Activated naive CD4-positive, alpha-beta T cell treated with anti-CD3 and anti-CD28 coated beads, Interleukin-2, amount 10 ng/mL, durations not matched to agents 7 days and 5 days (primary cell): ENCODE results near the gene CCDC138.

Source experiments
- CTCF ChIA-PET: fragments of 350-600 bp; sonication (Branson Sonifier 250); formaldehyde crosslinking; loops from one replicate; lab custom pipeline; 2021; ENCODE audit warnings: antibody characterized with exemption; lab: Charles Lee
- DNase-seq: peaks from one replicate; pipeline ENCODE4 v3.0.0-alpha.2; 2020
- H3K27ac Mint-ChIP-seq: one replicate; pipeline ENCODE4 v1.8.0; 2021; ENCODE audit warnings: mild to moderate bottlenecking, moderate library complexity, mixed read lengths
- H3K27me3 Mint-ChIP-seq: one replicate; pipeline ENCODE4 v1.8.0; 2021; ENCODE audit warnings: mild to moderate bottlenecking, mixed read lengths
- H3K36me3 Mint-ChIP-seq: one replicate; pipeline ENCODE4 v1.8.0; 2021; ENCODE audit warnings: mixed read lengths
- H3K4me1 Mint-ChIP-seq: one replicate; pipeline ENCODE4 v1.8.0; 2021; ENCODE audit warnings: mixed read lengths
- H3K4me3 Mint-ChIP-seq: one replicate; pipeline ENCODE4 v1.8.0; 2021; ENCODE audit warnings: mild to moderate bottlenecking, moderate library complexity, mixed read lengths
- H3K9me3 Mint-ChIP-seq: one replicate; pipeline ENCODE4 v1.8.0; 2021; ENCODE audit warnings: mixed read lengths

CCDC138 gene

GRCh38 chr2:108894766-108895165, 108.2 kb downstream of the CCDC138 start:
- H3K9me3 Mint-ChIP-seq: peaks cover 15% of the 10 kb centered on the region
- H3K27ac Mint-ChIP-seq: no peak overlapping the region
- no peaks in the 10 kb centered on the region for H3K4me1 Mint-ChIP-seq
- H3K4me3 Mint-ChIP-seq: no peak overlapping the region
- H3K27me3 Mint-ChIP-seq: no peaks in the 10 kb centered on the region
- peaks cover 11% of the 10 kb centered on the region for H3K36me3 Mint-ChIP-seq
- DNase-seq: no peak
- CTCF ChIA-PET: no interaction called here

GRCh38 chr2:108895188-108895587, 108.6 kb downstream of the CCDC138 start:
- CTCF ChIA-PET: no interaction called here
- Mint-ChIP-seq H3K27me3 (no peaks in the 10 kb centered on the region), H3K9me3 (peaks cover 14% of the 10 kb centered on the region), H3K4me1 (no peaks in the 10 kb centered on the region), H3K36me3 (peaks cover 11% of the 10 kb centered on the region), H3K4me3 (no peak overlapping the region), H3K27ac (no peak overlapping the region)
- DNase-seq: no peak

- Mint-ChIP-seq H3K36me3 (peaks cover 4% of the 10 kb centered on the region), H3K9me3 (peaks cover 2% of the 10 kb centered on the region), H3K27ac (no peak overlapping the region), H3K4me1 (no peaks in the 10 kb centered on the region), H3K27me3 (no peaks in the 10 kb centered on the region), H3K4me3 (no peak overlapping the region)
- CTCF ChIA-PET: no interaction called here
- no peak for DNase-seq
These were observed 110.2 kb downstream of the CCDC138 start for GRCh38 chr2:108896741-108897140.

GRCh38 chr2:108898315-108899082, 111.9 kb downstream of the CCDC138 start:
- Mint-ChIP-seq H3K9me3 (no peaks in the 10 kb centered on the region), H3K4me3 (no peak overlapping the region), H3K36me3 (peaks cover 4% of the 10 kb centered on the region), H3K4me1 (no peaks in the 10 kb centered on the region), H3K27ac (no peak overlapping the region), H3K27me3 (no peaks in the 10 kb centered on the region)
- CTCF ChIA-PET: no interaction called here
- no peak for DNase-seq

GRCh38 chr2:108904680-108905079, 118.1 kb downstream of the CCDC138 start:
- DNase-seq: no peak
- Mint-ChIP-seq H3K4me1 (no peaks in the 10 kb centered on the region), H3K36me3 (no peaks in the 10 kb centered on the region), H3K27me3 (no peaks in the 10 kb centered on the region), H3K4me3 (no peak overlapping the region), H3K27ac (no peak overlapping the region), H3K9me3 (no peaks in the 10 kb centered on the region)
- CTCF ChIA-PET: interaction anchor here (1.2 kb wide), 1 partner anchor 24 kb away, joined by 3 read pairs; no protein-coding TSS in a partner anchor

GRCh38 chr2:108905176-108905575, 118.6 kb downstream of the CCDC138 start:
- no peaks in the 10 kb centered on the region for H3K27me3 Mint-ChIP-seq
- no peak overlapping the region for H3K27ac Mint-ChIP-seq
- H3K9me3 Mint-ChIP-seq: no peaks in the 10 kb centered on the region
- DNase-seq: no peak
- H3K36me3 Mint-ChIP-seq: no peaks in the 10 kb centered on the region
- H3K4me3 Mint-ChIP-seq: no peak overlapping the region
- CTCF ChIA-PET: interaction anchor here (1.2 kb wide), 1 partner anchor 23 kb away, joined by 3 read pairs; no protein-coding TSS in a partner anchor
- H3K4me1 Mint-ChIP-seq: no peaks in the 10 kb centered on the region

- Mint-ChIP-seq H3K4me3 (no peak overlapping the region), H3K27ac (no peak overlapping the region), H3K9me3 (no peaks in the 10 kb centered on the region), H3K27me3 (no peaks in the 10 kb centered on the region), H3K4me1 (no peaks in the 10 kb centered on the region), H3K36me3 (no peaks in the 10 kb centered on the region)
- CTCF ChIA-PET: no interaction called here
- no peak for DNase-seq
These were observed 119.3 kb downstream of the CCDC138 start for GRCh38 chr2:108905906-108906305.

GRCh38 chr2:108906403-108907077, 120.0 kb downstream of the CCDC138 start:
- no peak overlapping the region for H3K27ac Mint-ChIP-seq
- no peaks in the 10 kb centered on the region for H3K9me3 Mint-ChIP-seq
- peaks cover 3% of the 10 kb centered on the region for H3K27me3 Mint-ChIP-seq
- H3K4me1 Mint-ChIP-seq: no peaks in the 10 kb centered on the region
- H3K36me3 Mint-ChIP-seq: no peaks in the 10 kb centered on the region
- no peak for DNase-seq
- CTCF ChIA-PET: interaction anchor here (0.5 kb wide), 1 partner anchor 38 kb away, joined by 3 read pairs; no protein-coding TSS in a partner anchor
- H3K4me3 Mint-ChIP-seq: no peak overlapping the region

- H3K27ac Mint-ChIP-seq: no peak overlapping the region
- DNase-seq: no peak
- CTCF ChIA-PET: no interaction called here
These were observed 121.5 kb downstream of the CCDC138 start for GRCh38 chr2:108907822-108908712.

GRCh38 chr2:108908713-108909070, 122.1 kb downstream of the CCDC138 start:
- Mint-ChIP-seq H3K9me3 (no peaks in the 10 kb centered on the region), H3K36me3 (no peaks in the 10 kb centered on the region), H3K27me3 (peaks cover 3% of the 10 kb centered on the region), H3K27ac (no peak overlapping the region), H3K4me3 (no peak overlapping the region), H3K4me1 (no peaks in the 10 kb centered on the region)
- CTCF ChIA-PET: no interaction called here
- DNase-seq: no peak

More at GRCh38 chr2:108907822-108908712, 121.5 kb downstream of the CCDC138 start:
- Mint-ChIP-seq H3K36me3 (no peaks in the 10 kb centered on the region), H3K4me3 (no peak overlapping the region), H3K4me1 (no peaks in the 10 kb centered on the region), H3K9me3 (no peaks in the 10 kb centered on the region), H3K27me3 (peaks cover 3% of the 10 kb centered on the region)

GRCh38 chr2:108909275-108909823, 122.8 kb downstream of the CCDC138 start:
- Mint-ChIP-seq H3K9me3 (no peaks in the 10 kb centered on the region), H3K4me1 (peaks cover 2% of the 10 kb centered on the region), H3K4me3 (no peak overlapping the region), H3K36me3 (no peaks in the 10 kb centered on the region), H3K27me3 (peaks cover 3% of the 10 kb centered on the region), H3K27ac (no peak overlapping the region)
- CTCF ChIA-PET: no interaction called here
- DNase-seq: no peak

GRCh38 chr2:108910011-108910431, 123.5 kb downstream of the CCDC138 start:
- peaks cover 6% of the 10 kb centered on the region for H3K4me1 Mint-ChIP-seq
- H3K27me3 Mint-ChIP-seq: peaks cover 3% of the 10 kb centered on the region
- DNase-seq: no peak
- H3K27ac Mint-ChIP-seq: no peak overlapping the region
- no peaks in the 10 kb centered on the region for H3K36me3 Mint-ChIP-seq
- CTCF ChIA-PET: no interaction called here
- no peaks in the 10 kb centered on the region for H3K9me3 Mint-ChIP-seq
- no peak overlapping the region for H3K4me3 Mint-ChIP-seq

- Mint-ChIP-seq H3K27me3 (peaks cover 3% of the 10 kb centered on the region), H3K4me1 (peaks cover 6% of the 10 kb centered on the region), H3K36me3 (no peaks in the 10 kb centered on the region), H3K9me3 (no peaks in the 10 kb centered on the region), H3K4me3 (no peak overlapping the region), H3K27ac (no peak overlapping the region)
- no peak for DNase-seq
- CTCF ChIA-PET: no interaction called here
These were observed 124.2 kb downstream of the CCDC138 start for GRCh38 chr2:108910541-108911396.
